K562 (cell line): ENCODE measurements around the gene SCN8A.

ENCODE experiments used
- NR3C1 ChIP-seq: sonication (generic); formaldehyde crosslinking; IDR thresholded peaks from 2 replicates; pipeline ENCODE4 v1.8.1; 2022; ENCODE audit warnings: missing genetic modification reagents
- SIN3A ChIP-seq, 2 experiments: fragments of 150-350 bp in 1 of 2; IDR thresholded peaks; 2 replicates each; pipeline ENCODE4 v1.6.1; 2011 to 2016; ENCODE audit warnings: borderline replicate concordance in 2 of 2, low read depth in 2 of 2, low read length in 2 of 2, mild to moderate bottlenecking in 2 of 2, moderate library complexity in 2 of 2; ENCODE audit not compliant: control insufficient read depth in 1 of 2
- TF ChIP-seq, protein P1 (sequence below), 3 experiments: IDR thresholded peaks in 2 of 3; conservative IDR thresholded peaks in 1 of 3; 2 replicates each; pipeline ENCODE4 v1.5.1; 2011 to 2012; ENCODE audit warnings: low read length in 3 of 3, mild to moderate bottlenecking in 3 of 3, control low read depth in 2 of 3, improper control_type of control experiment in 1 of 3, inconsistent platforms in 1 of 3, low read depth in 1 of 3, mixed read lengths in 1 of 3, moderate library complexity in 1 of 3; ENCODE audit not compliant: insufficient read depth in 2 of 3

DNA sequence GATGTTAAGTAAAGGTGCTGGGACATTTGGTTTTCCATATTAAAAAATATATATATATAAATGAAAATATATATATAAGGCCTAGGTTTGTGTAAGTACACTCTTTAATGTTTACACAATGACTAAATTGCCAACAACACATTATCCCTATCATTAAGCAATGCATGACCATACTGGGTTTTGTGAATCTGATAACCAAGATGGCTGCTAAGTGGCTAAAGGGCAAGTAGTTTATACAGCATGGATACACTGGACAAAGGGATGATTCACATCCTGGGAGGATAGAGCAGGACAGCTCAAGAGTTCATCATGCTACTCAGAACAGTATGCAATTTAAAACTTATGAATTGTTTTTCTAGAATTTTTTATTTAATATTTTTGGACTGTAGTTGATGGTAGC is 168.1 kb downstream of the SCN8A start:
- no peak for TF ChIP-seq NR3C1
- TF ChIP-seq, protein P1, sequence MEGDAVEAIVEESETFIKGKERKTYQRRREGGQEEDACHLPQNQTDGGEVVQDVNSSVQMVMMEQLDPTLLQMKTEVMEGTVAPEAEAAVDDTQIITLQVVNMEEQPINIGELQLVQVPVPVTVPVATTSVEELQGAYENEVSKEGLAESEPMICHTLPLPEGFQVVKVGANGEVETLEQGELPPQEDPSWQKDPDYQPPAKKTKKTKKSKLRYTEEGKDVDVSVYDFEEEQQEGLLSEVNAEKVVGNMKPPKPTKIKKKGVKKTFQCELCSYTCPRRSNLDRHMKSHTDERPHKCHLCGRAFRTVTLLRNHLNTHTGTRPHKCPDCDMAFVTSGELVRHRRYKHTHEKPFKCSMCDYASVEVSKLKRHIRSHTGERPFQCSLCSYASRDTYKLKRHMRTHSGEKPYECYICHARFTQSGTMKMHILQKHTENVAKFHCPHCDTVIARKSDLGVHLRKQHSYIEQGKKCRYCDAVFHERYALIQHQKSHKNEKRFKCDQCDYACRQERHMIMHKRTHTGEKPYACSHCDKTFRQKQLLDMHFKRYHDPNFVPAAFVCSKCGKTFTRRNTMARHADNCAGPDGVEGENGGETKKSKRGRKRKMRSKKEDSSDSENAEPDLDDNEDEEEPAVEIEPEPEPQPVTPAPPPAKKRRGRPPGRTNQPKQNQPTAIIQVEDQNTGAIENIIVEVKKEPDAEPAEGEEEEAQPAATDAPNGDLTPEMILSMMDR (IDR thresholded peaks at IDR 0.05 in 2 of 3, conservative IDR thresholded peaks at IDR 0.05 in 1 of 3; ENCODE audit: insufficient read depth in 2 of 3, low read depth in 1 of 3, low read length in 3 of 3), result no peak
- TF ChIP-seq SIN3A (IDR thresholded peaks at IDR 0.05; ENCODE audit: borderline replicate concordance in 2 of 2, control insufficient read depth in 1 of 2, low read depth in 2 of 2, low read length in 2 of 2), result no peak
